Measurements from ENCODE around the gene FHL5. TPM values are rescaled to one million over a fixed set of nuclear protein-coding genes. Genes with fewer than 3 reads are reported as not detected.
"Not testable (repeated sequence)": the region's sequence is repeated elsewhere in the genome, so short reads cannot be mapped to it uniquely, and the experiment has no call there.

The FHL5 gene, protein sequence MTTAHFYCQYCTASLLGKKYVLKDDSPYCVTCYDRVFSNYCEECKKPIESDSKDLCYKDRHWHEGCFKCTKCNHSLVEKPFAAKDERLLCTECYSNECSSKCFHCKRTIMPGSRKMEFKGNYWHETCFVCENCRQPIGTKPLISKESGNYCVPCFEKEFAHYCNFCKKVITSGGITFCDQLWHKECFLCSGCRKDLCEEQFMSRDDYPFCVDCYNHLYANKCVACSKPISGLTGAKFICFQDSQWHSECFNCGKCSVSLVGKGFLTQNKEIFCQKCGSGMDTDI
- not detected for polyA plus RNA-seq

DNA sequence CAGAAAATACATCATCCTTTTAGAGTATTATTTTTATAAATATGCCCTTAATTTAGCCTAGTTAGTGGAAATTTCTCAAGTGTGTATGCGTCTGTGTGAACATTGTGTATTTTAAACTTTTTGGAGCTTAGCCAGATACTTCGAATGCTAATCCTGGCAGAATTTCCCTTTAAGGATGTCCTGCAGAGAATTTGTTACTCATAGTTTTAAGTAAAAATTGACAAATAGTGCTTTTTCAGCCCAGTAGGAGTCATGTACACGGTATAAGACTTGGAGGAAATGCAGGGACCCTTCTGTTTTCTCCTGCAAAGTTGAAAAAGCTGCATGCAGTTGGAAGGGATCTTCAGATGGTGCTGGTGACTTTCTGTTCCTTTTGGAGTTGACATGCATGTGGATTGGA is at the start of gene FHL5:
Gene FHL5 (plus strand): TSS at position 243 of the 400 bp plus-strand sequence. CDS start 40,486 bp downstream, outside the sequence.
- no peak for DNase-seq
- Mint-ChIP-seq H3K9me3 (peaks cover 0 to 7% (median 0%) of the 10 kb centered on the region in 6 donors), H3K36me3 (no peaks in the 10 kb centered on the region), H3K27me3 (ENCODE audit: low read depth in 3 of 3) (peaks cover under 1 to 5% (median 2%) of the 10 kb centered on the region in 3 donors), H3K4me3 (no peak within 1 kb of the TSS), H3K4me1 (no peaks in the 10 kb centered on the region), H3K27ac (no peak within 1 kb of the TSS)

DNA sequence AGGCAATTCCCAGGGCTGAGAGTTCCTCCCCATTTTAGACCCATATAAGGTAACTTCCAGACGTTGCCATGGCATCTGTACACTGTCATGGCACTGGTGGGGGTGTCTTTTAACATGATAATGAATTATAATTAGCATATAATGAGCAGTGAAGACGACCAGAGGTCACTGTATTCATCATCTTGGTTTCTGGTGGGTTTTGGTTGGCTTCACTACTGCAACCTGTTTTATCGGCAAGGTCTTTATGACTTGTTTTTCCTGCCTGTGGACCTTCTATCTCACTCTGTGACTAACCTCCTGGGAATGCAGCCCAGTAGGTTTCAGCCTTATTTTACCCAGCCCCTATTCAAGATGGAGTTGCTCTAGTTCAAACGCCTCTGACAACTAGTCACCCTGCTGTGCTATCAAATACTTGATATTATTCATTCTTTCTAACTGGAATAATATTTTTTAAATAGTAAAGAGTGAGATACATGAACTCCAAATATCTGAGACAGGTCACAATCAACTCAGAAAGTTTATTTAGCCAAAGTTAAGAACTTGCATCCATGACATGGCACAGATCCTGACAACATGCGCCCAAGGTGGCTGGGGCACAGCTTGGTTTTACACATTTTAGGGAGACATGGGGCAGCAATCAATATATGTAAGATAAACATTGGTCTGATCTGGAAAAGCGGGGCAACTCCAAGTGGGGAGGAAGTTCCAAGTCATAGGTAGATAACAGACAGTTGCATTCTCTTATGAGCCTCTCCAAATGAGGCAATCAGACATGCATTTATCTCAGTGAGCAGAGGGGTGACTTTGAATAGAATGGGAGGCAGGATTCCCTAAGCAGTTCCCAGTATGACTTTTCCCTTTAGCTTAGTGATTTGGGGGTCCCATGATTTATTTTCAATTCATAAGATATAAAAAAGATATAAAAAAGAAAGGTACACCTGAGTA is 42.5 kb upstream of the FHL5 start:
- Mint-ChIP-seq H3K27me3 (ENCODE audit: low read depth in 3 of 3) (peaks cover 13 to 16% (median 13%) of the 10 kb centered on the region in 3 donors), H3K9me3 (no peaks in the 10 kb centered on the region), H3K27ac (peak overlapping the region; percentile 91 to 100 (median 100)), H3K36me3 (peaks cover 0 to 4% (median 0%) of the 10 kb centered on the region in 3 donors), H3K4me3 (peak overlapping the region; percentile 75 to 100 (median 99)), H3K4me1 (peaks cover 23 to 52% of the 10 kb centered on the region in 2 donors)
- peak in 1 of 3 donors; percentile 3 for DNase-seq

DNA sequence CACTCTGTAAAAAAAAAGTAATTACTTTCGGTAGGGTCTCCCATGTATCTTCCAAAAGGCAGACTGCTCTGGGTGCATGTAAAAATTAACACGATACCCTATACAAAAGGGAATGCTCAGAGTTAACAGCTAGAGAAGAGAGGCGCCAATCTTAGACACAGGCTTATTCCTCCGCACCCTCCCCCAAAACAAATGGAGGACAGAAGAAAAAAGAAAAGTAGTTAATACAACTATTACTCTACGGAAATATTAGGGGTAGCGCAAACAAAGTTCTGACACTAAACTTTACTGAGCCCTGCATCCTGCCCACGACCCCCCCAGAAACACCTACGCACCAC is 41.7 kb upstream of the FHL5 start:
- Mint-ChIP-seq H3K9me3 (no peaks in the 10 kb centered on the region), H3K4me3 (peak overlapping the region; percentile 93 to 100 (median 100)), H3K36me3 (peaks cover 3 to 8% (median 5%) of the 10 kb centered on the region in 3 donors), H3K27ac (peak overlapping the region; percentile 97 to 100 (median 100)), H3K27me3 (ENCODE audit: low read depth in 3 of 3) (peaks cover 13 to 16% (median 13%) of the 10 kb centered on the region in 3 donors), H3K4me1 (peaks cover 23 to 55% of the 10 kb centered on the region in 2 donors)
- DNase-seq, result no peak

DNA sequence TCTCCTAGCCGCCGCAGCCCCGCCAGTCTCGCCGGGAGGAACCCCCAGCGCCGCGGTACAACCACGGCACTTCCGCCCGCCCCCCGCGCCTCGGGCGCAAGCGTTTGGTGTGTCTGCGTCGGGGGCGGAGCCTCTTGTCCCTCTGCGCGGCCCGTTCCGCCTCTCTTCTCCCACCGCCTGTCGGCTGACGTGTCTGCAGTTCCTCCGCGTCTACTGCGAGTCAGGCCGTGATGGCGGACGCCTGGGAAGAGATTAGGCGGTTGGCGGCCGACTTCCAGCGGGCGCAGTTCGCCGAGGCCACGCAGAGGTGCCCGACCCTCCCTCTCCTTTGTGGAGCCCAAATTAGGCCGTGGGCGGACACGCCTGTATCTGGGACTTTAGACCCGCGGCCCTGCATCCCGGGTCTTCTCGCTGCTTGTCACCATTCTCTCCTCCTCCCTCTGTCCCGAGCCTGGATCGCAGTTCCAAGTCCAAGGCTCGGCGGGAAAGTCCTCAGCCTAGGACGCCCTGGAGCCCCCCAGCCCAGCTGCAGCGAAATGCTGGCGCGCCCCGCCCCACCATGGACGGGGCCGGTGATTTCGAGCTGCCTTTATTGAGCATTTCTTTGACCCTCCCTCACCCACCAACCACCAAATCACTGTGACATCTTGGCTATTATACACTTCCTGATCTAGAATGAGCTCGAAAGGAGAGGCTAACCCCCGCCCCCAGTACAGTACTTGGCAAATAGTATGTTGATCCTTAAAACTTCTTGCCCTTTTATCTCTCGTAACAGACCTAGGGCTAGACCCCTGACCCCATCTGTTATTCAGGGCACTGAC is 41.1 kb upstream of the FHL5 start, which contains the start of gene UFL1:
Gene UFL1 (plus strand): TSS at position 163 of the 821 bp plus-strand sequence. CDS start 68 bp downstream, at position 231.
- H3K4me3 Mint-ChIP-seq, result peak within 1 kb of the TSS; percentile 93 to 100 (median 100)
- H3K36me3 Mint-ChIP-seq, result peaks cover 6 to 14% (median 8%) of the 10 kb centered on the region in 3 donors
- DNase-seq, result peak; percentile 92 to 97 (median 96)
- peaks cover 23 to 57% of the 10 kb centered on the region in 2 donors for H3K4me1 Mint-ChIP-seq
- peaks cover 13 to 16% (median 13%) of the 10 kb centered on the region in 3 donors for H3K27me3 Mint-ChIP-seq (ENCODE audit: low read depth in 3 of 3)
- H3K9me3 Mint-ChIP-seq, result no peaks in the 10 kb centered on the region
- peak within 1 kb of the TSS; percentile 97 to 100 (median 100) for H3K27ac Mint-ChIP-seq

DNA sequence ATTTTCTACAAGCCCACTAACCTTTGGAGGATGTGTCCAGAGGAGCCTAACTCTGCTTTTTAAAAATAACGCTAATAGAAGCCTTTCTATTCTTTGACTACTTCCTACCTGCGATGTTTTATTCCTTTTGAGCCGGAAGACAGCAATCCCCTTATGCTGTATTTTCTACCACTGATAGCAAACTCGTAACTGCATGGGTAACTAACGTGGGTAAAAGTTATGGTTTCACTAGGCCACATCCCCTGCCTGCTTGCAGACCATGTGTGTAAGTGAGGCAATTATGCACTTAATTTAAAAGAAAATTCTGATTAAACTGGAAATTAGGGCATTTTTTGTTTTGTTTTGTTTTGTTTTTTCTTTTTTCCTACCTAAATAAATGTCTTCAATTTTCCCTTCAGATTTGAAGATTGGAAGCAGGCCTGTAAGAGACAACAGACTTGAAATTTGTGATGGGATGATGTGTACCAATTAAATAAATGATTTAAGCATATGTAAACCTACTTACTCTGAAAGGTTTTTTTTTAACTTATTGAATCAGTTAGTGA is 40.4 kb upstream of the FHL5 start:
- Mint-ChIP-seq H3K27me3 (ENCODE audit: low read depth in 3 of 3) (peaks cover 13 to 16% (median 13%) of the 10 kb centered on the region in 3 donors), H3K4me3 (peak overlapping the region; percentile 93 to 100 (median 100)), H3K4me1 (peaks cover 23 to 57% of the 10 kb centered on the region in 2 donors), H3K36me3 (peaks cover 11 to 19% (median 12%) of the 10 kb centered on the region in 3 donors), H3K9me3 (no peaks in the 10 kb centered on the region), H3K27ac (peak overlapping the region; percentile 97 to 100 (median 100))
- DNase-seq, result peak in 1 of 3 donors; percentile 48

DNA sequence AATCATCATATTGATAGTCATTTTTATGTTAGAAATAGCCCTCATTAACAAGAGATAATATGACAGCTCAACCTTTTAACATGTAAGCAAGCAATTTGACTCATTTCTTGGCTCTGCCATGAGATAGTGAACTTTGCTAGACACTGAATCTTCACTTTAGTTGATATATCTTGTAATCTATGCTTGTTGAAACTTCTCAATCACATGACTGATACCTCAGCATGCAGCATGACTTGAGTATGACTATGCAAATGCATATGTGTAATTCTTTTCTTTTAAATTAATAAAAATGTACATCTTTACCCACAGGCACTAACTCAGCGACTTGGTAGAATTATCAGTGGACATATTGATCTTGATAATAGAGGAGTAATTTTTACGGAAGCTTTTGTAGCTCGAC is 34.7 kb upstream of the FHL5 start:
- H3K27ac Mint-ChIP-seq, result no peak overlapping the region
- no peaks in the 10 kb centered on the region for H3K9me3 Mint-ChIP-seq
- peaks cover 11 to 55% of the 10 kb centered on the region in 2 donors for H3K4me1 Mint-ChIP-seq
- H3K4me3 Mint-ChIP-seq, result no peak overlapping the region
- DNase-seq, result no peak
- no peaks in the 10 kb centered on the region for H3K27me3 Mint-ChIP-seq (ENCODE audit: low read depth in 3 of 3)
- H3K36me3 Mint-ChIP-seq, result peaks cover 33 to 69% (median 48%) of the 10 kb centered on the region in 3 donors

DNA sequence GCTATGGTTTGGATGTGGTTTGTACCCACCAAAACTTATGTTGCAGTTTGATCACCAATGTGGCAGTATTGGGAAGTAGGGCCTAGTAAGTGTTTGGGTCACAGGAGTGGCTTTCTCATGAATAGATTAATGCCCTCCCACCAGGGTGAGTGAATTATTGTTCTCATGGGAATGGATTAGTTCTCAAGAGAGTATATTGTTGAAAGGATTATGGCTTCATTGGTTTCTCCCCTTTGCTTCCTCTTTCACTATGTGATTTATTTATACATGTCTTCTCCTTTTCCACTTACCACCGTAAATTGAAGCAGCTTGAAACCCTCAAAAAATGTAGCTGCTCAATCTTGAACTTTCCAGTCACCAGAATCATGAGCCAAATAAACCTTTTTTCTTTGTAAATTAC is 30.5 kb upstream of the FHL5 start:
- H3K27me3 Mint-ChIP-seq (ENCODE audit: low read depth in 3 of 3), result no peaks in the 10 kb centered on the region
- H3K4me1 Mint-ChIP-seq, result peaks cover 8 to 44% of the 10 kb centered on the region in 2 donors
- peaks cover 26 to 64% (median 48%) of the 10 kb centered on the region in 3 donors for H3K36me3 Mint-ChIP-seq
- H3K4me3 Mint-ChIP-seq, result no peak overlapping the region
- H3K9me3 Mint-ChIP-seq, result no peaks in the 10 kb centered on the region
- H3K27ac Mint-ChIP-seq, result peak overlapping the region in 3 of 6 donors; percentile 12 to 47 (median 37)
- DNase-seq, result no peak

DNA sequence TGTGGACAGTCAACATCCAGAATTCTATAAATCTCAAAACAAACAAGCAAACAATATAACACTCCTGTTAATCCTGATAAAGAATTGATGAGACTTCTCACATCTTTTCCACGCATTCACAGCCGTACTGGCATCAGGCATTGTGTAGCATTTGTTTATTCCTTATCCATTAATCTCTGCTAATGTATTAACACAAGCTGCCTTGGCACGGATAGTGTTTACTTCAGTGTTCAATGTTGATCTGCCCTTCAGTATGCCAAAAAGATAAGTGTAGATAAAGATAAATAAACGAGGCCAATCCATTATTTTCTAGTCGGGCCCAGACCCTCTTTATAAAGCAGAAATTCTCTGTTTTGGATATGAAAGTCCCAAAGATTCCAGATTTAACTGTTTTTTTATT is 25.2 kb upstream of the FHL5 start:
- peaks cover 28 to 44% (median 29%) of the 10 kb centered on the region in 3 donors for H3K36me3 Mint-ChIP-seq
- no peaks in the 10 kb centered on the region for H3K9me3 Mint-ChIP-seq
- H3K4me3 Mint-ChIP-seq, result no peak overlapping the region
- peaks cover 0 to 7% of the 10 kb centered on the region in 2 donors for H3K4me1 Mint-ChIP-seq
- no peak overlapping the region for H3K27ac Mint-ChIP-seq
- peaks cover 0 to 1% (median 0%) of the 10 kb centered on the region in 3 donors for H3K27me3 Mint-ChIP-seq (ENCODE audit: low read depth in 3 of 3)
- DNase-seq, result no peak

DNA sequence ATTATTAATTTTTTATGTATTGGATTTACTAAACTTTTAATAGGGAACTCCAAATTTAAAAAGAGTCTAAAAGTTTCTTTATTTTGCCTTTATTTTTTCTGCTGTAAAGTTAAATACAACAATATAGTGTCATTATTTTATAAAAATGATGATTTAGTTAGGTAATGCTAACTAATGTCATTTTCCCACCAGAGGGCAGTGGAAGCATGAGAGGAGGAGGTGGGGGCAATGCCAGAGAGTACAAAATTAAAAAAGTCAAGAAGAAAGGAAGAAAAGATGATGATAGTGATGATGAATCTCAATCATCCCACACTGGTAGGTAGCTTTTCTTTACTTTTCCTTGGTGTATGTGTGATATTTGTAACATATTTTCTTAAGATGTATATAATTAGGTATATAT is 20.2 kb upstream of the FHL5 start:
- Mint-ChIP-seq H3K27ac (no peak overlapping the region), H3K4me1 (no peaks in the 10 kb centered on the region), H3K4me3 (no peak overlapping the region), H3K9me3 (no peaks in the 10 kb centered on the region), H3K27me3 (ENCODE audit: low read depth in 3 of 3) (peaks cover 0 to 1% (median 0%) of the 10 kb centered on the region in 3 donors), H3K36me3 (peaks cover 35 to 50% (median 36%) of the 10 kb centered on the region in 3 donors)
- DNase-seq, result peak; percentile 4 to 7 (median 6)

DNA sequence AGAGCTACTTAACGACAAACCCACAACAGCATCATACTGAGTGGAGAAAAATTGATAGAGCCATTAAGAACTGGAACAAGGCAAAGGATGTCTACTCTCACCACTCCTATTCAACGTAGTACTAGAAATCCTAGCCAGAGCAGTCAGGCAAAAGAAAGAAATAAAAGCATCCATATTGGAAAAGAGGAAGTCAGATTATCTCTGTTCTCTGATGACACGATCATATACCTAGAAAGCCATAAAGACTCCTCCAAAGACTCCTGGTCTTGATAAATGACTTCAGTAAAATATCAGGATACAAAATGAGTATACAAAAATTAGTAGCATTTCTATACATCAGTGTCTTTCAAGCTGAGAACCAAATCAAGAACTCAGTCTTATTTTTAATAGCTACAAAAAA is 17.0 kb upstream of the FHL5 start:
- peaks cover 0 to 3% (median 0%) of the 10 kb centered on the region in 3 donors for H3K27me3 Mint-ChIP-seq (ENCODE audit: low read depth in 3 of 3)
- H3K9me3 Mint-ChIP-seq, result no peaks in the 10 kb centered on the region
- peaks cover 30 to 48% (median 43%) of the 10 kb centered on the region in 3 donors for H3K36me3 Mint-ChIP-seq
- H3K4me3 Mint-ChIP-seq, result no peak overlapping the region
- H3K27ac Mint-ChIP-seq, result no peak overlapping the region
- DNase-seq, result no peak
- H3K4me1 Mint-ChIP-seq, result no peaks in the 10 kb centered on the region

DNA sequence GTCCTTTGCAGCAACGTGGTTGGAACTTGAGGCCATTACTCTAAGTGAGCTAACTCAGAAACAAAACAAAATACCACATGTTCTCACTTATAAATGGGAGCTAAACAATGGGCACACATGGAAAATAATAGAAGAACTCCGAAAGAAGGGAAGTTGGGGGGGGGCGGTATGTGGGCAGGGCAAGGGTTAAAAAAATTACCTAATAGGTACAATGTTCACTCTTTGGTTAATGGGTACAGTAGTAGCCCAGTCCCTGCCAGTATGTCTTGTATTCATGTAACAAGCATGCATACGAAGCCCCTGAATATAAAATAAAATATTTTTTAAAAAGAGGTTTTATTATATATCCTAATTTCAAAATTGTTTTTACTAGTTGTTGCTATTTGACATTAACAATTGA is 15.3 kb upstream of the FHL5 start:
- H3K27me3 Mint-ChIP-seq (ENCODE audit: low read depth in 3 of 3), result peaks cover 0 to 1% (median 0%) of the 10 kb centered on the region in 3 donors
- DNase-seq, result no peak
- peaks cover 41 to 57% (median 55%) of the 10 kb centered on the region in 3 donors for H3K36me3 Mint-ChIP-seq
- no peak overlapping the region for H3K4me3 Mint-ChIP-seq
- H3K27ac Mint-ChIP-seq, result no peak overlapping the region
- H3K9me3 Mint-ChIP-seq, result no peaks in the 10 kb centered on the region
- H3K4me1 Mint-ChIP-seq, result no peaks in the 10 kb centered on the region

DNA sequence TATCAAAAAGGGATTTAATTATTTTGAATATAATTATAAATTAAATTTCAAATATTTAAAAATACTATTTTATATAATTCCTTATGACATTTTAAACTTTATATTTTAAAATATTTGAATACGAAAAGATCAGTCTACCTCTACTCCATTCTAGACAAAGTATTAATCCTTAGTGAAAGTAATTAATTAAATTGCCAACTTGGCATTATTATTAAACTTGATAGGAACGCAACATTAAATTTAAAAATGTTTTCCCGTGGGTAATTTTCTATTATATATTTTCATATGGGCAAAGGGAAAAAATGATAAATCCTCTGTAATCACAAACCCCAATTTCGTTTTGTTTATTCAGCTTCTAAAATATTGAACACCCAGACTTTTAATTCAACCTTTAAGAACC is 8.4 kb upstream of the FHL5 start:
- DNase-seq, result no peak
- Mint-ChIP-seq H3K9me3 (peaks cover 0 to 7% (median 0%) of the 10 kb centered on the region in 6 donors), H3K27me3 (ENCODE audit: low read depth in 3 of 3) (peaks cover 0 to 2% (median 0%) of the 10 kb centered on the region in 3 donors), H3K4me3 (no peak overlapping the region), H3K27ac (no peak overlapping the region), H3K4me1 (no peaks in the 10 kb centered on the region), H3K36me3 (peaks cover 52 to 56% (median 55%) of the 10 kb centered on the region in 3 donors)

DNA sequence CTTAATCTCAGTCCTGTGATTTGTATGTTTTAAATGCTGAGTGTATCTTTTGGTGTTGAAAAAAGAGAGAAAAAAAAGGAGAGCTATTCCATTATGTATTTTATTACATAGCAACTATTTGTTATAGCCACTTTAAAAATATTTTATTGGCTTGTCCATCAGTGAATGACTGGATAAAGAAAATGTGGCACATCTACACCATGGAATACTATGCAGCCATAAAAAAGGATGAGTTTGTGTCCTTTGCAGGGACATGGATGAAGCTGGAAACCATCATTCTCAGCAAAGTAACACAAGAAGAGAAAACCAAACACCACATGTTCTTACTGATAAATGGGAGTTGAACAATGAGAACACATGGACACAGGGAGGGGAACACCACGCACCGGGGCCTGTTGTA is 3.2 kb upstream of the FHL5 start:
- not testable (repeated sequence) for H3K4me1 Mint-ChIP-seq; DNase-seq; H3K4me3 Mint-ChIP-seq; H3K9me3 Mint-ChIP-seq; H3K27ac Mint-ChIP-seq; H3K27me3 Mint-ChIP-seq (ENCODE audit: low read depth in 3 of 3)
- H3K36me3 Mint-ChIP-seq, result peaks cover 18 to 21% (median 19%) of the 10 kb centered on the region in 3 donors
